Activated gamma-delta T cell treated with Interleukin-2 at 50 U/mL for 16 hours (primary cell): ENCODE measurements around the gene ALDH4A1.
"Not testable (repeated sequence)": the region's sequence is repeated elsewhere in the genome, so short reads cannot be mapped to it uniquely, and the experiment has no call there.

Source experiments
- DNase-seq: peaks from one replicate; pipeline ENCODE4 v3.0.0-alpha.2; 2020

ALDH4A1 gene

GRCh38 chr1:18875107-18875795 lies 27.1 kb downstream of the ALDH4A1 start:
- peak; percentile 64 for DNase-seq

GRCh38 chr1:18874600-18874999 lies 27.8 kb downstream of the ALDH4A1 start:
- DNase-seq, result no peak

- DNase-seq, result no peak
Measured at GRCh38 chr1:18874036-18874435, 28.3 kb downstream of the ALDH4A1 start.

DNA sequence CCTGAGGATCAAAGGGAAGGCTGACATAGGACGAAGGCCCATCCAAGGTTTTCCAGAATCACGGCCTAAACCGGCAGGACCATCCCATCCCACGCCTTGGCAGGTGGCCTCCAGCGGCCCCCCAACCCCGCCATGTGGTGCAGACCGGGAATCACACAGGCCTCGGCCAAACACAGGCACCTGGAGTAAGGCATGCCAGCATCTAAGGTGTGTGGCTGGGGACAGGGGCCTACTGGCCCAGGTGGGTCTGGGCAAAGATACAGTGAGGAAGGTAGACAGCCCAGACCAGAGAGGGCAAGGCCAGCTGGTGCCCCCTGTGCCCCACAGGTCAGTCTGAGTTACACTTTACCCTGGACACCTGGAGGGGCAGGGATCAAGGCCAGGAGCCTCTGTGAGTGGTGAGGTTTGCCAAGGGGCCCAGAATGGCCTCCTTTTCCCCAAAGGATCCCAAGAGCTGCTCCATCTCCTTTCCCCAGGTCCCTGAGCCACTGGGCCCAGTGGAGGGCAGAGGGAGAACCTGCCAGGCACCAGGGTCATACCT lies 30.2 kb downstream of the ALDH4A1 start:
- DNase-seq, result no peak

- no peak for DNase-seq
Measured at GRCh38 chr1:18871401-18872070, 30.8 kb downstream of the ALDH4A1 start.

DNA sequence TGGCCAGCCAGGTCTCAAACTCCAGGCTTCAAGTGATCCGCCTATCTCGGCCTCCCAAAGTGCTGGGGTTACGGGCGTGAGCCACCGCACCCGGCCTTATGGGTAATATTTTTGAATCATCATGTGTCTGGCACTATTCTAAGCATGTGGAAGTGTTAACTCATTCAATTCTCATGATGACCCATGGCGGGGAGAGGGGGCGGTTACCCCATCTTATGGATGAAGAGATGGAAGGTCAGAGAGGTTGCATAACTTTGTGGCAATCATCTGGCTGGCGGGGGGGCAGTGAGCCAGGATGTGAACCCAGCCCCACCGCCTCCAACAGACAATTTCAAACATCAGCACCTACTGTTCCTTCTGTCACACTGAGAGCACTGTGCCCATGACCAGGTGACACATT lies 31.4 kb downstream of the ALDH4A1 start:
- DNase-seq, result no peak

DNA sequence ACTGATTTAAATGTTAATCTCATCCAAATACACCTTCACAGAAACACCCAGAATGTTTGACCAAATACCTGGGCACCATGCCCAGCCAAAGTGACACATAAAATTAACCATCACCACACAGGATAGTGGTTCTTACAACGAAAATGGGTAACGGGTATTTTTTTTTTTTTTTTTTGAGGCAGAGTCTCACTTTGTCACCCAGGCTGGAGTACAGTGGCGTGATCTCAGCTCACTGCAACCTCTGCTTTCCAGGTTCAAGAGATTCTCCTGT lies 31.8 kb downstream of the ALDH4A1 start:
- not testable (repeated sequence) for DNase-seq

DNA sequence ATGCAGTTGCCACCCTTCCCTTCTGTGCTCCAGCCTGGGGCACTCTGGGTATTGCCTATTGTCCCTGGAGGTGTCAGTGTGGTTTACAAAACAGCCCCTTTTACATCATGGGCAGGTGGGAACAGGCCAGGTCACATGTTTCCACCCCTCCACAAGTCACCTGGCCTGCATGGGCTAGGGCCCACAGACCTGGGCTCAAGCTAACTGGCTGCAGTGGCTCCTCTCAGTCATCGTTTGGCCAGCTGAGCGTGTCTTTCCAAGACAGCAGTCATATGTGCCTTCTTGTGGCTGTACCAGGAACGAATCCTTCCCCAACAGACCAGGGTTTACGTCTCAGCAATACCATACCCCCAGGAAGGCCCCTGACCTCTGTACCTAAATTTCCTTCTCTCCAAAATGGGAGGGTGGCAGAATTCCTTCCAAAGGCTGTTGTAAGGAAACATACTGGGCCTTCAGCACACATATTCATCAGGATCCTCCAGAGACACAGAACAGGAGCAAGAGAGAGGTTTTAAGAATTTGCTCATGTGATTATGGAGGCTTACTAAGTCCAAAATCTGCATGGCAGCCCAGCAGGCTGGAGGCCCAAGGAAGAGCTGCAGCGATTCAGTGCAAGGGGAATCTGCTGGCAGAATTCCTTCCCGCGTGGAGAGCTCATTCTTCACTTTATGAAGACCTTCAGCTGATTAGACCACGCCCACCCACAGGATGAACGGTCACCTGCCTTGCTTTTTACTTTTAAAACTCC lies 32.3 kb downstream of the ALDH4A1 start:
- DNase-seq, result no peak

DNA sequence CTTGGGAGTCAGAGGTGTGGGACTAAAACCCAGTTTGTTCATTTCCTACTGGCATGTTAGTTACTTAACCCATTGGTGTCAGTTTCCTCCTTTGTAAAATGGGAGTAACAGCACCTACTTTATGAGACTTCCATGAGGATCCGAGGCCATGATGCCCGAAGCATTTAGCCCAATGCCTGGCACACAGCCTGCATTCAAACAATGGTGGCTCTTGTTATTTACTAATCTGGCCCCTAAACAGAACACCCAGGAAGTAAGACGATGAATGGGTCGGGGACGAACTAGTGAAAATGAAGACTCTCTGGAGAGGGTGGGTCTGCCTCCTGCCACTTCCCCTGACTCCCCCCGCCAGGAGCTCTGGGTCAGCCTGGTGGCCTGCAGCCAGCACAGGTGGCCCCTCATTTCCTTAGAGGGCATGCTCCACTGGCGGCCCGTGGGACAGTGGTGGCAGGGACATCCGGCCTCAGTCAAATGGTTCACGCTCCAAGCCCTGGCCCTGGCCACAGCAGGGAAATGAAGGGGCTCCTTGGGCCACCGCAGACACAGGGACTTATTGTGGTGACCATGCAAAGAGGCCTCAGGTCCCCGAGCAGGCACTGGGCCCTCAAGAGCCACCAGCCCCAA lies 33.4 kb downstream of the ALDH4A1 start:
- DNase-seq, result no peak

GRCh38 chr1:18868354-18868753 lies 34.0 kb downstream of the ALDH4A1 start:
- DNase-seq, result no peak

GRCh38 chr1:18866846-18867245 lies 35.5 kb downstream of the ALDH4A1 start:
- no peak for DNase-seq

DNA sequence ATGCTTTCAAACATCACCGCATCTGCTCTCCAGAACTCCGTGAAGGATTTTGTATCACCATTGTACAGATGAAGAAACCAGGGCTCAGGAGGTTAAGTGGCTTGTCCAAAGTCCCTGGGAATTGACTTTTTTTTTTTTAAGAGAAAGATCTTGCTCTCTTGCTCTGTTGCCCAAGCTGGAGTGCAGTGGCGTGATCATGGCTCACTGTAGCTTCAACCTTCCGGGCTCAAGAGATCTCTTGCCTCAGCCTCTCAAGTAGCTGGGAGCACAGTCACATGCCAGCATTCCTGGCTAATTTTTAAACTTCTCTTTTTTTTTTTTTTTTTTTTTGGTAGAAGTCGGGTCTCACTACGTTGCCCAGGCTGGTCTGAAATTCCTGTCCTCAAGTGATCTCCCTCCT lies 36.0 kb downstream of the ALDH4A1 start:
- DNase-seq, result no peak

DNA sequence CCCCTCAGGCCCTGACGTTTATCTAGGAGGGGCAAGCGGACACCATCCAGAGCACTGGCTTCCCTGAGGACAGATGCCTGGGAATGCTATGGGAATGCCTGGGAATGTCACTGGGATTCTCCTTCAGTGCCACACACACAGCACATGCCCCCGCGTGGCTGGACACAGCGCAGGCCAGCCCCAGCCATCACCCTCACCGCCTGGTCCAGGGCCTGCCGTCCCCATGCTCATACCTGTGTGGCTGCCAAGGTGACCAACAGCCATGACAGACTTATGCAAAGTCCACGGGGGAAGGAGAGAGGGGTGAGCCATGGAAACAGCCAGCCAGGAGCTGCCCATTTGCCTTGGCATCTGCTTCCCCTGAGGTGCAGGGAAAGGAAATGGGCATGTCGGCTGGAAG lies 37.2 kb downstream of the ALDH4A1 start:
- no peak for DNase-seq

DNA sequence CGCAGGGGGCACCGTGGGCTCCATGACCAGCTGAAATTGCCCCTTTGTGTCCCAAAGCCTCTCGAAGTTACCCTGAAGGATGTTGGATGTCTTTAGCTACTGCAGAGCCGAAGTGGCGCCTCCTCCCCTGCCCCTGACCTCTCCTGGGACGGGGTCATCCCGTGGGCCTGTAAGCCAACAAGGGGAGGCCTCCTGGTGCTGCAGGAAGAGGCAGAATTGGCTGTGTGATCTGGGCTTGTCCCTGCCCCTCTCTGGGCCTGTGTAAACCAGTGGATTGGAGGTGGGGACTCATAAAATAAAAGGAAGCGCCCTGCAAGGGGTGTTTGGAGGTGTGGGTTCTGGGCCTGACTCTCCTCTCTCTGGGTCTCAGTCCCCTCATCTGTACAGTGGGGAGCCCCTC lies 40.8 kb downstream of the ALDH4A1 start:
- DNase-seq, result no peak

- DNase-seq, result no peak
Measured at GRCh38 chr1:18861082-18861481, 41.3 kb downstream of the ALDH4A1 start.

DNA sequence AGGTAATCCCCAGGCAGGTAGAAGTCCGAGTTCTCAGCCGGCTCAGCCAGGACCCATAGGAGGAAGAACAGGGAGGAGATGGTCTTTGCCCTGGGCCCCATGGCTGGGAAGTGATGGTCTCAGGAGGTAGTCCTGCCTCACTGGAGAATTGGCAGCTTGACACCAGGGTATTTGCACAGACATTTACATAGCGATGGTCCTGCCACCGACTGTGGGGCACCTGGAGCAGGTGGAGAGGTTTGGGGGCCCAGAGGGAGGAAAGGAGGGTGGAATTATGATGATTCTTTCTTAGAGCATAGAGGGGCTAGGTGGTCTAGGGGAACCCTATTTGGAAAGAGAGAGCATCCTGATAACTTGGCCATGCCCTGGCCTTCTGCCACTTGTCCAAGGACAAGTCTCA lies 42.8 kb downstream of the ALDH4A1 start, which contains the start of gene TAS1R2:
Gene TAS1R2, minus strand, starts transcription at position 101 of the 400 bp plus-strand sequence. Its CDS starts 0 bp downstream, at position 101.
- DNase-seq, result no peak

DNA sequence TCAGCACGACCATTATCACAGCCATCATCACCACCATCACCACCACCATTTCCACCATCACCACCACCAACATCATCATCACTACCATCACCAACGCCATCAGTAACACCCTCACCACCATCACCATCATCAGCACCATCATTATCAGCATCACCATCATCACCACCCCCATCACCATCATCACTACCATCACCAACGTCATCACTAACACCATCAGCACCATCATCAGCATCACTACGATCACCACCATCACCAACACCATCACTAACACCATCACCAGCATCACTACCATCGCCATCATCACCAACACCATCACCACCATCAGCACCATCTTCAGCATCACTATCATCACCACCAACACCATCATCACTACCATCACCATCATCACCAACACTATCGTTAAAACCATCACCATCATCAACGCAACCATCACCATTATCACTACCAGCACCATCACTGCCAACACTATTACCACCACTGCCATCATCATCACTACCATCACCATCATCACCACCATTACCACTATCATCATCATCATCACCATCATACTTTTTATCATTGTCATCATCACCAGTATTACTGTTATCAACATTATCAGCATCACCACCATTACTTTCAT lies 44.2 kb downstream of the ALDH4A1 start:
- no peak for DNase-seq

DNA sequence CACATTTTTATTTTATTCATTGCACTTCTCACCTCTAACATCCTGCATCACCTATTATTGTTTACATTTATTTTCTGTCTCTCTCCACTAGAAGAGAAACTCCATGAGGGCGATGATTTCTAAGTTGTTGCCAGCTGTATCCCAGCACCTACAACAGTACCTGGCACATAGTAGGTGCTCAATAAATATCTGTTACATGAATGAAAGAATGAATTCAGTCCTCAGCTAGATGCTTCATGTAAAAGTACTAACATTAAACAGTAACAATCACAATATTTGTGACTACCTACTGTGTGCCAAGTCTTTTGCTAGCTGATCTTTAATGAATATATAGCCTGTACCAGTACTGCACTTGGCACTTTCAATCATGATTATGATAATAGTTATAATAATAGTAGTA lies 45.9 kb downstream of the ALDH4A1 start:
- DNase-seq, result no peak

GRCh38 chr1:18855573-18855972 lies 46.8 kb downstream of the ALDH4A1 start:
- no peak for DNase-seq

GRCh38 chr1:18854331-18855025 lies 47.9 kb downstream of the ALDH4A1 start:
- DNase-seq, result no peak

DNA sequence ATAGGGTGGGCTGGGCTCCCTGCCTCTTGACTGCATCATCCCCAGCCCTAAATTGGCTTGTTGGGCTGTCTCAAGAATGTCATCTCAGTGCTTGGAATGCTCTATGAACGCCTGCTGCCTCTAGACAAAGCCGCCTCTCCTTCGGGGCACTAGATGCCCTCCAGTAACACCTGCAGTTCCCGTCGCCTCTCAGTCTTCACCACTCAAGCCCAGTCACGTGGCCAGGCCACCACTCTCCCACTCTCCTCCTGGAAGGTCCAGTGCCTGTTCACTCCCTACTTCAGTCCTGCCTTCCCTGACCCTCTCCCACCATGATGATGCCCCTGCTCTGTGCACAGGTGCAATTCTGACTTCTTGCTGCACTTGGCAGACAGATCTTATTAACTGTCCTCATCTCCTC lies 49.9 kb downstream of the ALDH4A1 start:
- DNase-seq, result no peak

DNA sequence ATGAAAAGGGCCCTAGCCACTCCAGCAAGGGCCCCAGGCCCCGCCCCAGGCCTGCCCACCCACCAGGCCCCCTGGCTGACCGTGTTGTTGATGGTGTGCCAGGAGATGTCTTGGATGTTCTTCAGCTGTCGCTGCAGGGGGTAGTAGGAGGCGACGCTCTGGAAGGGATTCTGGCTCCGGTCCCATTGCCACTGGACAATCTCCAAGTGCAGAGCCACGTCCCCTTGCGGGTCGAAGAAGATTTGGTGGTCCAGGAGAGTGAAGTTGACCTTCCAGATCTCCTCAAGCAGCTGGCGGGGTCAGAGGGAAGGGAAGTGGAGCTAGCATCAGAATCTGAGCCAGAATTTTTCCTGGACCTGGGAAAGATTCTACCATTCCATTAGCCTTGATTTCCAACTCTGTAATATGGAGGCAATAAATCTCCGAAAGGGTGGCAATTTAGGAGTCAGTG lies 53.1 kb downstream of the ALDH4A1 start:
- no peak for DNase-seq
